Small intestine (tissue), 7 donors: Measurements from ENCODE around the gene PCSK2. TPM values are rescaled to one million over a fixed set of nuclear protein-coding genes. Genes with fewer than 3 reads are reported as not detected.

Source experiments
- DNase-seq, 2 donors: peaks; one replicate each; pipeline versions ENCODE4 v3.0.0 to v3.0.0-alpha.2; 2013
- FAIRE-seq: peaks from 2 replicates; lab custom pipeline; 2012; peaks lifted over from hg19 to GRCh38; lab: Jason Lieb, UNC
- H3K27ac ChIP-seq, 3 donors: one replicate each; pipeline ENCODE4 v1.5.1; 2013; ENCODE audit warnings: low read length in 2 of 3, mild to moderate bottlenecking in 2 of 3, control low read depth in 1 of 3, inconsistent platforms in 1 of 3, low read depth in 1 of 3, moderate library complexity in 1 of 3
- H3K27me3 ChIP-seq, 3 donors: one replicate each; pipeline ENCODE4 v1.6.1; 2013; ENCODE audit warnings: low read length in 3 of 3, inconsistent platforms in 1 of 3; ENCODE audit not compliant: control insufficient read depth in 3 of 3, insufficient read depth in 3 of 3
- H3K36me3 ChIP-seq, 3 donors: one replicate each; pipeline ENCODE4 v1.6.1; 2013; ENCODE audit warnings: low read length in 3 of 3, inconsistent platforms in 1 of 3, low read depth in 1 of 3, mild to moderate bottlenecking in 1 of 3, moderate library complexity in 1 of 3; ENCODE audit not compliant: control insufficient read depth in 3 of 3, insufficient read depth in 2 of 3
- H3K4me1 ChIP-seq, 3 donors: one replicate each; pipeline ENCODE4 v1.6.1; 2013; ENCODE audit warnings: low read length in 2 of 3, inconsistent platforms in 1 of 3, low read depth in 1 of 3, mild to moderate bottlenecking in 1 of 3, moderate library complexity in 1 of 3; ENCODE audit not compliant: control insufficient read depth in 3 of 3, insufficient read depth in 2 of 3
- H3K4me3 ChIP-seq, 3 donors: one replicate each; pipeline ENCODE4 v1.5.1; 2013; ENCODE audit warnings: low read length in 3 of 3, control low read depth in 1 of 3, inconsistent platforms in 1 of 3, low read depth in 1 of 3, mild to moderate bottlenecking in 1 of 3, moderate library complexity in 1 of 3
- H3K9me3 ChIP-seq, 2 donors: one replicate each; pipeline ENCODE4 v1.6.1; 2013; ENCODE audit warnings: low read depth in 1 of 2, low read length in 1 of 2; ENCODE audit not compliant: control insufficient read depth in 2 of 2, insufficient read depth in 1 of 2
- WGBS, 3 donors: extraction: QIAGEN DNeasy Blood & Tissue Kit; methylation state at CpG; one replicate each; pipeline ENCODE4 v1.1.7; 2013; 5-methylcytosine and 5-hydroxymethylcytosine counted together
- polyA plus RNA-seq, 4 donors: library from polyadenylated mRNA; stranded (reverse) in 3 of 4; unstranded in 1 of 4; fragments of 200-250 nt in 3 of 4; fragments of 120-200 nt in 1 of 4; gene quantifications; one replicate each; pipeline versions ENCODE4 v1.2.1 to v1.2.3, GENCODE V29; 2013
- donor health status: healthy with polysubstance abuse.
- donor health status: control.
- donor health status: control.
- donor health status: Bipolar disorder and iron deficiency.
- donor health status: healthy.

PCSK2 gene
- polyA plus RNA-seq, 4 donors: 0.27 to 2.6 (median 0.78) TPM

DNA sequence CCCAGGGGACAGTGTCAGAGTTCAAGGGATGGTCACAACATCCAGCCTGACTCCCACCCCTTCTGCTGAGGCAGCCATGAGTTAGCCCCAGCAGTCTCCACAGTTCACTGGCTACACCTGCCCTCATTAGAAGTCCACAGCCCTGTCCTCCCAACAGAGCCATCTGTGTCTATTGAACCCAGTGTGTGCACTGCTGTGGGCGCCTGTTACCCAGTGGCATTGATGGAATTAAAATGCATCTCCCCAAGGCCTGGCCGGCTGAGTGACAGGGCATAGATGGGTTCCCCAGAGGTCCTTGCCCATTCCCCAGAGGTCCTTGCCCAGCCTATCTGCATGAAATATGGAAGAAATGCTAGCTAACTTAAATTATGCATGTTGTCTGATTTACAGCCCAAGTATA is 73.3 kb downstream of the PCSK2 start:
- no peaks in the 10 kb centered on the region for H3K9me3 ChIP-seq
- no peaks in the 10 kb centered on the region for H3K36me3 ChIP-seq
- WGBS, 3 donors: 82 to 84% (median 83%) methylated on average over 2 of the region's 2 CpGs
- no peaks in the 10 kb centered on the region for H3K27me3 ChIP-seq
- no peak overlapping the region for H3K4me3 ChIP-seq
- FAIRE-seq (no peak), DNase-seq (no peak)
- no peaks in the 10 kb centered on the region for H3K4me1 ChIP-seq
- no peak overlapping the region for H3K27ac ChIP-seq

DNA sequence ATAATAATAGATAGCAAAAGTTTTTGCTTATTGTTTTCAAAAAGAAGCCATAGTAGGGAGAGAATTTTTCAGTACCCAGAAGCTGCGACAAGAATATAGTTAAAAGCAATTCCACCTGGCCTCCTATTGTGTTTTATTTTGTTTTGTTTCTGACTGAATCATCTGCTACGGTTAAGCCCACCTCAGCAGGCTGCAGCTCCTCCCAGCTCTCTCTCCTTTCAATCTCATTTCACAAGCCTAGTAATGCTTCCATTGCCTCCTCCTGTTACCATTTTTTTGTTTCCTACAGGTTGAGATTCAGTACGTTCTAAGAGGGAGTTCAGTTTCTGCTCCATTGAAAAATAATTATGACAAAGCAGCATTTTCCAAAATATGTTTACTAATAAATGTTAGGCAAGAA is 77.9 kb downstream of the PCSK2 start:
- no peaks in the 10 kb centered on the region for H3K36me3 ChIP-seq
- FAIRE-seq: no peak
- H3K27ac ChIP-seq: no peak overlapping the region
- H3K4me3 ChIP-seq: no peak overlapping the region
- no peaks in the 10 kb centered on the region for H3K4me1 ChIP-seq
- DNase-seq: no peak
- no peaks in the 10 kb centered on the region for H3K9me3 ChIP-seq
- no peaks in the 10 kb centered on the region for H3K27me3 ChIP-seq
- WGBS, 3 donors: 48 to 56% (median 55%) methylated on average over 3 of the region's 3 CpGs

DNA sequence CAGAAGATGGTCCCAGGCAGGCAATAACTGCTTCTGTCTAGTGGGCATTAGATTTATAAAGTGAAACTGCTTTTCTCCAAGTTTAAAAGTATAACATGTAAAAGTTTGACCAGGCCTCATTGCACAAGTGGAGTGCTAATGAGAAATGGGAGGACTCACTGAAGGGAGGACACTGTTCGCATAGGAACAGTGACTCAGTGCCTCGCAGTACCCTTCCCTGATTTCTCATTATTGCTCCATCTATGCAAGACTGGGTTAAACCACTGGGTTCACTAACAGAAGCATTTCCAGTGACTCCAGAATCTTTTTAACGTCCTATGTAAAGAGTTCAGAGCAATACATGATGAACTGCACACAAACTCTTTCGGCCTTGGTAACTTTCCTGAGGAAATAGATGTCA is 79.6 kb downstream of the PCSK2 start:
- Histone ChIP-seq H3K4me1 (no peaks in the 10 kb centered on the region), H3K4me3 (no peak overlapping the region), H3K9me3 (no peaks in the 10 kb centered on the region), H3K27me3 (no peaks in the 10 kb centered on the region), H3K27ac (no peak overlapping the region), H3K36me3 (no peaks in the 10 kb centered on the region)
- 82 to 87% (median 85%) methylated on average over 4 of the region's 4 CpGs for whole genome bisulfite sequencing, 3 donors
- DNase-seq (no peak), FAIRE-seq (no peak)

DNA sequence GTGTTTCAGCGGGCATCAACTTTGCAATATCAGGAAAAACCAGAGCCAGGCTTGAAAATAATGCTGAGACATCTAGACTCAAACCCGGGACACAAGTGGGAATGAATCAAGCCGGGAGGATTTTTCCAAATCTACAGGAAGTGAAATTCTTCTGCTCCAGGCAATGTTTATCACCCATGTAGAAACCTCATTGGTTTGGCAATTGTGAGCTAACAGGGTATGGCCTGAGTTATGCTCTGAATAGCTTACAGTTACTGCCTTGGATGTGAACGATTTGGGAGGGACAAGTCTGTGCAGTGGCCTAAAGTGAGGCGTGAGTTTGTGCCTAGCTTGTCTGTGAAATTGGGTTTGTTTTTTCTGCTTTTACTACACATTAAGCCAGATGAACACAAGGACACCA is 87.4 kb downstream of the PCSK2 start:
- Histone ChIP-seq H3K27ac (no peak overlapping the region), H3K9me3 (no peaks in the 10 kb centered on the region), H3K36me3 (no peaks in the 10 kb centered on the region), H3K27me3 (peaks cover 3 to 16% (median 14%) of the 10 kb centered on the region in 3 donors), H3K4me1 (no peaks in the 10 kb centered on the region), H3K4me3 (no peak overlapping the region)
- WGBS, 3 donors: 71 to 80% (median 77%) methylated on average over 5 of the region's 5 CpGs
- FAIRE-seq: no peak
- no peak for DNase-seq

DNA sequence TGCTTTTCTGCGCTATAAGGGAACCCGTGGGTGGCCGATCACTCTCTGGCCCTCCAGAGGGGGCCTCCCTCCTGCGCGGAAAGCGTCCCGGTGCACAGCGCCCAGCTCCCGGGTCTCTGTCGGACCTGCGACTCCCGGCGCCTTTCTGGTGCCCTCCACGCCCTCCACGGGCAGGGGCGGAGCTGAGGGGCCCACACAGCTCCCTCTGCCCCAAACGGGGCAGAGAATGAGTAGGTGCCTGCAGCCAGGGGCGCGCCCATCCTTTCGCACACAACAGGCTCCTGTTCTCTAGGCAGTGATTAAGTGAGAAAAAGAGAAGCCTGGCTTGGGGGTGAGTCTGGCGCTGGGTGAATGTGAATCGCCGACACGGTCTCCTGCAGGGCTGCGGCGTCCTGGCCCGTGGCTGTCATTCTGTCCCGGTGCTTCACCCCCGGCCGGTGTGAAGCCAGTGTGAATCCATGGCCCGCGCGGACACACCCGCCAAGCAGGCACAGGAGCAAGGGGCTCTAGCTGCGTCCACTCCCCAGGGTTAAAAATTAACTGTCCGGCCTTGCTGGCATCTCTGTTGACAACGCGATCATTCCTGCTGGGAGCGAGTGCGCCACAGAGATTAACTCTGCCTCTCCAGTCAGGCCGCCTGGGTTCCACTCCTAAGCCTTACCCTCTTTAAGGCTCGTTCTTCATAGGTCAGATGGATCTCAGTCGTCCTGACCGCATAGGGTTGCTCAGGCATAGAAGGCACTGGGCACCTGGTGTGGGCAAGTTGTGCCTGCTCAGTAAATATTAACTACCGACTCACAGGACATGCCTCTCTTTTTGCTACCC is 88.8 kb downstream of the PCSK2 start:
- Histone ChIP-seq H3K36me3 (no peaks in the 10 kb centered on the region), H3K27me3 (peaks cover 3 to 16% (median 14%) of the 10 kb centered on the region in 3 donors), H3K9me3 (no peaks in the 10 kb centered on the region), H3K4me1 (no peaks in the 10 kb centered on the region), H3K27ac (no peak overlapping the region), H3K4me3 (peak overlapping the region in 1 of 3 donors; percentile 16)
- FAIRE-seq: no peak
- 6 to 18% (median 9%) methylated on average over 45 of the region's 45 CpGs for WGBS, 3 donors
- DNase-seq: peak; percentile 1 to 21

DNA sequence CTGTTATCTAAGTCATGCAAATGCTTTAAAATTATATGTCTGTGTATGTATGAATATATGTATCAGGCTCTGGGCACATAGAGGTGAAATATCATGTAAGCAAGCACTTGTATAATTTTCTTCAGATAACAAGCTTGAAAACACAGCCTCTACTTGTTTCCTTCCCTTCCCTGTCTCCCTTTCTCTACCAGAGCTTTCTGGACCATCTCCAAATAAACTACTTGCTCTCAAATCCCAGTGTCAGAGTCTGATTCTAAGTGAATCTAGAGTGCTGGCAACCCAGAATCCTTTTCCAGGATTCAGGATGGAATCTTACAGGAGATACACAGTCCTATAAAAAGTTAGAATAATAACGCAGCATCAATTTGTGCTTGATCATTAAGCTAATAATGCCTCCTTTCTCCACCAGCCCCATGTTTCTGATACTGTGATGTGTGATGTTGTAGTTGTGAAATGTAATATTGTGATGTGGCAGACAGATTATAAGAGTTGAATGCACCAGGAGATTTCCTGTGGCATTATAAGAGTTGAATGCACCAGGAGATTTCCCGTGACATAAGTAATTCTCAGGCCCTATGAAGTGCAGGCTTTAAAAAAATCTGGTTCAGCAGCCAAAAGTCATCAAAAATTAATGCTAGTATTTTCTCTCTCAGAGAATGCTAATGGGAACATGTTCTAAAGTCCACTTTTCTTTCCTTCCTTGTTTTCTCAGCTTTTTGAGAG is 89.6 kb downstream of the PCSK2 start:
- WGBS, 3 donors: 59 to 75% (median 64%) methylated on average over 2 of the region's 2 CpGs
- no peaks in the 10 kb centered on the region for H3K9me3 ChIP-seq
- H3K27ac ChIP-seq: no peak overlapping the region
- H3K4me3 ChIP-seq: no peak overlapping the region
- H3K36me3 ChIP-seq: no peaks in the 10 kb centered on the region
- no peaks in the 10 kb centered on the region for H3K4me1 ChIP-seq
- DNase-seq (no peak), FAIRE-seq (no peak)
- peaks cover 3 to 16% (median 14%) of the 10 kb centered on the region in 3 donors for H3K27me3 ChIP-seq

DNA sequence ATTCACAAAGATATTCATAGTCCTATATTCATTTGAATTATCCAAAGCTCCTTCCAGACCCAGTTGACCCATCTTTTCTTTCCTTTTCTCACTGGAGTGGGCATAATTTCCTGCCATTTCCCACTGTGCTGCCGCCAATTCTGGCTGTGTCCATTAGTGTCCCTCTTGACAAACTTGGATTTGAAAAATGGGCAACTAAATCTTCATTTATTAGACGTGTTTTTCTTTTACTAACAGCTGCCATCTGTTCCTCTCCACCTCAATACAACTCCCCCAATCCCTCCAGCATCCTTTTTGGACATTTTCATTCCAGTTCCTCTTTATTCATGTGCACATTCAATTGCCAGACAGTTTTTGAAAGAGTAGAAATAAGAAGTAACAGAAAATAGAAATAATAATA is 90.5 kb downstream of the PCSK2 start:
- Histone ChIP-seq H3K27me3 (peaks cover 3 to 16% (median 14%) of the 10 kb centered on the region in 3 donors), H3K4me1 (no peaks in the 10 kb centered on the region), H3K36me3 (no peaks in the 10 kb centered on the region), H3K9me3 (no peaks in the 10 kb centered on the region), H3K4me3 (no peak overlapping the region), H3K27ac (no peak overlapping the region)
- DNase-seq: no peak
- no peak for FAIRE-seq
- WGBS, 3 donors: 59 to 66% (median 65%) methylated on average over 2 of the region's 2 CpGs

DNA sequence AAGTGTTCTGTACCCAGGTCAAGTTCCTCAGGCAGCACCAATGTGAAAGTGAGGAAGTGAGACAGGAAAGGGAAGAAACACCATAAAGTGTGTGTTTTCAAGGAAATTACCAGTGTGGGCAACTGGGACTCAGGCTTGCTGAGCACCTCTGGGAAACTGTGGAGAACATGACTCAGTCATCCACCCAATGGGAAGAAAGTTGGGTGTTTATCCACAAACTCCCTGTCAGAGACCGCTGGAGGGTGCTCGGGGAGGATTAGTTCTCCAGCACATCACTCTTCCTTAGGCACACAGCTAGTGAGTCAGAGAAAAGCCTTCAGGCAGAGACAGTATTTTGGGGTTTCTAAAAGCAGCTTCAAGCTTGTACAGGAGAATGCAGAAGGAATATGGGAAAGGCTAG is 93.6 kb downstream of the PCSK2 start:
- H3K9me3 ChIP-seq: no peaks in the 10 kb centered on the region
- no peak overlapping the region for H3K4me3 ChIP-seq
- no peak for DNase-seq
- no peak for FAIRE-seq
- no peaks in the 10 kb centered on the region for H3K36me3 ChIP-seq
- H3K27ac ChIP-seq: no peak overlapping the region
- H3K27me3 ChIP-seq: peaks cover 0 to 6% (median 6%) of the 10 kb centered on the region in 3 donors
- 83 to 94% (median 89%) methylated on average over 2 of the region's 2 CpGs for WGBS, 3 donors
- H3K4me1 ChIP-seq: no peaks in the 10 kb centered on the region
